Cardiac muscle cell (in vitro differentiated cells and primary cell): ENCODE data around the gene KDSR. TPM values are rescaled to one million over a fixed set of nuclear protein-coding genes. Genes with fewer than 3 reads are reported as not detected.

Experiments used
- DNase-seq, 2 donors: peaks; one replicate each; pipeline versions ENCODE4 v3.0.0 to v3.0.0-alpha.2; 2010 to 2017; ENCODE audit warnings: low read depth in 1 of 2, low spot score in 1 of 2
- H3K27ac ChIP-seq: fragments of 200-600 bp; sonication (generic); 2 replicates; pipeline ENCODE4 v1.5.1; 2016
- H3K27me3 ChIP-seq: fragments of 200-600 bp; sonication (generic); 2 replicates; pipeline ENCODE4 v1.6.0; 2016; ENCODE audit warnings: control low read depth
- H3K36me3 ChIP-seq: fragments of 200-600 bp; sonication (generic); 2 replicates; pipeline ENCODE4 v1.5.1; 2016; ENCODE audit warnings: control low read depth
- H3K4me1 ChIP-seq: fragments of 200-600 bp; sonication (generic); 2 replicates; pipeline ENCODE4 v1.8.1; 2017; ENCODE audit warnings: low read depth, mild to moderate bottlenecking, mixed run types
- H3K4me3 ChIP-seq: fragments of 200-600 bp; sonication (generic); 2 replicates; pipeline ENCODE4 v1.5.1; 2016; ENCODE audit warnings: mild to moderate bottlenecking
- H3K9me3 ChIP-seq: fragments of 200-600 bp; sonication (generic); 2 replicates; pipeline ENCODE4 v1.5.1; 2017; ENCODE audit warnings: low read depth, mild to moderate bottlenecking, control low read depth
- polyA plus RNA-seq: library from polyadenylated mRNA; unstranded; fragments of >200 nt; fragmentation: Nextera tagmentation; extraction: Ambion mirVana; gene quantifications from 2 replicates; pipeline ENCODE4 v1.2.1, GENCODE V29; 2016
- total RNA-seq: library from RNA; depleted of rRNA; stranded (reverse); fragments of >200 nt; gene quantifications from 2 replicates; pipeline ENCODE4 v1.2.3, GENCODE V29; 2016
- TF ChIP-seq, protein P1 (sequence below): IDR thresholded peaks from 2 replicates; pipeline ENCODE4 v1.5.1; 2012; ENCODE audit warnings: low read depth, mild to moderate bottlenecking, low read length

The KDSR gene
- total and polyA plus RNA-seq, 2 experiments from 2014 or later, result 21.3 to 28.0 TPM

GRCh38 chr18:63283305-63284094, 83.5 kb downstream of the KDSR start:
- no peaks in the 10 kb centered on the region for H3K36me3 ChIP-seq
- no peaks in the 10 kb centered on the region for H3K4me1 ChIP-seq
- H3K4me3 ChIP-seq, result no peak overlapping the region
- no peaks in the 10 kb centered on the region for H3K27me3 ChIP-seq
- no peak for DNase-seq
- no peaks in the 10 kb centered on the region for H3K9me3 ChIP-seq
- TF ChIP-seq, protein P1, sequence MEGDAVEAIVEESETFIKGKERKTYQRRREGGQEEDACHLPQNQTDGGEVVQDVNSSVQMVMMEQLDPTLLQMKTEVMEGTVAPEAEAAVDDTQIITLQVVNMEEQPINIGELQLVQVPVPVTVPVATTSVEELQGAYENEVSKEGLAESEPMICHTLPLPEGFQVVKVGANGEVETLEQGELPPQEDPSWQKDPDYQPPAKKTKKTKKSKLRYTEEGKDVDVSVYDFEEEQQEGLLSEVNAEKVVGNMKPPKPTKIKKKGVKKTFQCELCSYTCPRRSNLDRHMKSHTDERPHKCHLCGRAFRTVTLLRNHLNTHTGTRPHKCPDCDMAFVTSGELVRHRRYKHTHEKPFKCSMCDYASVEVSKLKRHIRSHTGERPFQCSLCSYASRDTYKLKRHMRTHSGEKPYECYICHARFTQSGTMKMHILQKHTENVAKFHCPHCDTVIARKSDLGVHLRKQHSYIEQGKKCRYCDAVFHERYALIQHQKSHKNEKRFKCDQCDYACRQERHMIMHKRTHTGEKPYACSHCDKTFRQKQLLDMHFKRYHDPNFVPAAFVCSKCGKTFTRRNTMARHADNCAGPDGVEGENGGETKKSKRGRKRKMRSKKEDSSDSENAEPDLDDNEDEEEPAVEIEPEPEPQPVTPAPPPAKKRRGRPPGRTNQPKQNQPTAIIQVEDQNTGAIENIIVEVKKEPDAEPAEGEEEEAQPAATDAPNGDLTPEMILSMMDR, result no peak
- H3K27ac ChIP-seq, result no peak overlapping the region

GRCh38 chr18:63282793-63283192, 84.2 kb downstream of the KDSR start:
- no peaks in the 10 kb centered on the region for H3K36me3 ChIP-seq
- no peak overlapping the region for H3K27ac ChIP-seq
- H3K9me3 ChIP-seq, result no peaks in the 10 kb centered on the region
- DNase-seq, result no peak
- H3K4me3 ChIP-seq, result no peak overlapping the region
- H3K27me3 ChIP-seq, result no peaks in the 10 kb centered on the region
- H3K4me1 ChIP-seq, result no peaks in the 10 kb centered on the region
- TF ChIP-seq, protein P1, result no peak

Other genes with a start within 250 kb of the KDSR start
- 0.70 and 0.98 TPM in 2 replicates for gene BCL2, start 47.4 kb downstream of the KDSR start, total RNA-seq
- 0.02 and 0.51 TPM in 2 replicates for gene BCL2, start 47.4 kb downstream of the KDSR start, polyA plus RNA-seq
- 9.1 and 14.3 TPM in 2 replicates for gene VPS4B, start 55.3 kb upstream of the KDSR start, total RNA-seq
- 14.6 and 15.5 TPM in 2 replicates for gene VPS4B, start 55.3 kb upstream of the KDSR start, polyA plus RNA-seq
- not detected in 2 replicates for gene SERPINB5, start 109.8 kb upstream of the KDSR start, total RNA-seq
- gene SERPINB5, start 109.8 kb upstream of the KDSR start, polyA plus RNA-seq, result not detected in 2 replicates
- gene SERPINB12, start 175.2 kb upstream of the KDSR start, total RNA-seq, result not detected in 2 replicates
- not detected in 2 replicates for gene SERPINB12, start 175.2 kb upstream of the KDSR start, polyA plus RNA-seq
- gene SERPINB13, start 220.1 kb upstream of the KDSR start, total RNA-seq, result not detected in 2 replicates
- not detected in 2 replicates for gene SERPINB13, start 220.1 kb upstream of the KDSR start, polyA plus RNA-seq